Right atrium auricular region (tissue), 2 donors: Measurements from ENCODE around the gene GPR18. TPM values are rescaled to one million over a fixed set of nuclear protein-coding genes. Genes with fewer than 3 reads are reported as not detected.

Experiments
- DNase-seq: peaks from one replicate; pipeline ENCODE4 v3.0.0-alpha.2; 2019; ENCODE audit warnings: low spot score
- H3K27ac ChIP-seq, 2 donors: fragments of 200-600 bp; sonication (generic); 1 replicate in 1 of 2; 2 replicates in 1 of 2; pipeline ENCODE4 v1.5.1; 2016 to 2019
- H3K27me3 ChIP-seq, 2 donors: fragments of 200-600 bp; sonication (generic); one replicate each; pipeline versions ENCODE4 v1.5.1 to v1.6.0; 2017 to 2019
- H3K36me3 ChIP-seq: fragments of 200-600 bp; sonication (generic); one replicate; pipeline ENCODE4 v1.5.1; 2016
- H3K4me1 ChIP-seq, 2 donors: fragments of 200-600 bp; sonication (generic); one replicate each; pipeline versions ENCODE4 v1.5.1 to v1.6.0; 2017 to 2019
- H3K4me3 ChIP-seq, 2 donors: fragments of 200-600 bp; sonication (generic); 1 replicate in 1 of 2; 2 replicates in 1 of 2; pipeline ENCODE4 v1.5.1; 2017 to 2019; ENCODE audit warnings: mild to moderate bottlenecking in 1 of 2, moderate library complexity in 1 of 2
- H3K9me3 ChIP-seq, 2 donors: fragments of 200-600 bp; sonication (generic); one replicate each; pipeline ENCODE4 v1.5.1; 2019
- total RNA-seq, 2 donors: library from RNA; depleted of rRNA; stranded (reverse); fragments of >200 nt; gene quantifications; one replicate each; pipeline ENCODE4 v1.1.0, GENCODE V29; 2016
- TF ChIP-seq, protein P1 (sequence below), 2 donors: fragments of 200-600 bp; sonication (generic); IDR thresholded peaks; one replicate each; pipeline ENCODE4 v1.5.1; 2019; ENCODE audit warnings: antibody characterized with exemption in 2 of 2

GPR18 gene
- total RNA-seq, 2 donors from 2014 or later: 0.28 TPM; not detected in 1

DNA sequence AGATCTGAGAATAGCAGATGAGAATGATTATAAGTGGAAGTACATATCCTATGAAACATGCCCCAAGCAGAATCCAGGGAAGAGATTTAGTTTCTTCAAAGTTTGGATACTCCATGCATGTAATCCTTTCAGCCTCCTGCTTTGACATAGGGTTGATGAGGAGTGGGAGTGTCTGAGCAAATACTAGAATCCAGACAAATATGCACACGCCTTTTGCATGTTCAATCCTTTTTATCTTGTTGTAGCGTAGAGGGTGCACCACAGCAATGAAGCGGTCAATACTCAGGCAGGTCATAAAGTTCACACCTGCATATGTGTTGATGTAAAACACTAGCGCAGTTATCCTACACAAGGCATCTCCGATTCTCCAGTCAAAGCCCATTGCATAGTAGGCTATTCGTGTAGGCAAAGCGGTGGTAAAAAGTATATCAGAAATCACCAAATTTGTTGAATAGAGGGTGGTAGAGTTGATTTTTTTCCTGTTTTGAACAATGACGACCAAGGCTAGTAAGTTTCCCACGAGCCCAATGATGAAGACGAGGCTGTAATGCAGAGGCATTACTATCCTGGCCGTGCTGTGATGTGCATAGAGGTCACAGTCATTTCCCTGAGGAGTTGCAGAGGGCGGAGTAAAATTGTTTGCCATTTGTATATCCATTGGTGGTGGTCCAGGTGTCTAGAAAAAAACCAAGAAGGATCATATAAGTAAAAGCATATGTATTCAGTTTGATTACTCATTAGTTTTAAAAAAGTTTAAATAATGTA lies 37.5 kb upstream of the GPR18 start:
- no peak overlapping the region for H3K4me3 ChIP-seq
- no peak for DNase-seq
- H3K27ac ChIP-seq: no peak overlapping the region
- H3K9me3 ChIP-seq: no peaks in the 10 kb centered on the region
- no peaks in the 10 kb centered on the region for H3K4me1 ChIP-seq
- H3K36me3 ChIP-seq: peaks cover 10% of the 10 kb centered on the region
- TF ChIP-seq, protein P1, sequence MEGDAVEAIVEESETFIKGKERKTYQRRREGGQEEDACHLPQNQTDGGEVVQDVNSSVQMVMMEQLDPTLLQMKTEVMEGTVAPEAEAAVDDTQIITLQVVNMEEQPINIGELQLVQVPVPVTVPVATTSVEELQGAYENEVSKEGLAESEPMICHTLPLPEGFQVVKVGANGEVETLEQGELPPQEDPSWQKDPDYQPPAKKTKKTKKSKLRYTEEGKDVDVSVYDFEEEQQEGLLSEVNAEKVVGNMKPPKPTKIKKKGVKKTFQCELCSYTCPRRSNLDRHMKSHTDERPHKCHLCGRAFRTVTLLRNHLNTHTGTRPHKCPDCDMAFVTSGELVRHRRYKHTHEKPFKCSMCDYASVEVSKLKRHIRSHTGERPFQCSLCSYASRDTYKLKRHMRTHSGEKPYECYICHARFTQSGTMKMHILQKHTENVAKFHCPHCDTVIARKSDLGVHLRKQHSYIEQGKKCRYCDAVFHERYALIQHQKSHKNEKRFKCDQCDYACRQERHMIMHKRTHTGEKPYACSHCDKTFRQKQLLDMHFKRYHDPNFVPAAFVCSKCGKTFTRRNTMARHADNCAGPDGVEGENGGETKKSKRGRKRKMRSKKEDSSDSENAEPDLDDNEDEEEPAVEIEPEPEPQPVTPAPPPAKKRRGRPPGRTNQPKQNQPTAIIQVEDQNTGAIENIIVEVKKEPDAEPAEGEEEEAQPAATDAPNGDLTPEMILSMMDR (IDR thresholded peaks at IDR 0.05): no peak
- no peaks in the 10 kb centered on the region for H3K27me3 ChIP-seq

- Histone ChIP-seq H3K27me3 (no peaks in the 10 kb centered on the region), H3K9me3 (no peaks in the 10 kb centered on the region), H3K36me3 (peaks cover 10% of the 10 kb centered on the region), H3K27ac (no peak overlapping the region), H3K4me1 (no peaks in the 10 kb centered on the region), H3K4me3 (no peak overlapping the region)
- DNase-seq: no peak
- TF ChIP-seq, protein P1 (IDR thresholded peaks at IDR 0.05): no peak
Measured at GRCh38 chr13:99294958-99295357, 36.8 kb upstream of the GPR18 start.

- H3K4me1 ChIP-seq: no peaks in the 10 kb centered on the region
- H3K4me3 ChIP-seq: no peak overlapping the region
Measured at GRCh38 chr13:99294198-99294597, 36.0 kb upstream of the GPR18 start.

DNA sequence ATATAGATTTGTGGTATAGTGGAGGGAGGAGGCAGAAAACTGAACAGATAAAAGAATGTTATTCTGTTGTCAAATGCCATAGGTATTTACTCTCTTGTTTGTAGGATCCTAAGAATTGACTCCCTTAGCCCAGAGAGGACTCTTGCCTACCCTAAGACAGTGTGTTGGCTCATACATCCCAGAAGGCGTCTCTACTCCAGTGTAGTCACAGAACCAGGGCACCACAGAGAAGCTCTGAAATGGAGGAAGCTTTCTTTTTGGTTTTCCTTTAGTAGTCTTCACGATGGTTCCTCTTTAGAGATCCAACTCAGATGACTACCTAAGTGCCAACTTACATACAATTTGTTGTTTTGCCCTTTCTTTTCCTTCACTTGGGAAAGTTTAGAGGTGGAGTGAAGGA lies 35.0 kb upstream of the GPR18 start:
- H3K27me3 ChIP-seq: no peaks in the 10 kb centered on the region
- no peak overlapping the region for H3K4me3 ChIP-seq
- H3K27ac ChIP-seq: no peak overlapping the region
- peaks cover 10% of the 10 kb centered on the region for H3K36me3 ChIP-seq
- no peaks in the 10 kb centered on the region for H3K9me3 ChIP-seq
- peaks cover 0 to 5% of the 10 kb centered on the region in 2 donors for H3K4me1 ChIP-seq
- TF ChIP-seq, protein P1 (IDR thresholded peaks at IDR 0.05): no peak
- no peak for DNase-seq

More at GRCh38 chr13:99294198-99294597, 36.0 kb upstream of the GPR18 start:
- TF ChIP-seq, protein P1 (IDR thresholded peaks at IDR 0.05): no peak
- DNase-seq: no peak
- Histone ChIP-seq H3K27me3 (no peaks in the 10 kb centered on the region), H3K9me3 (no peaks in the 10 kb centered on the region), H3K36me3 (peaks cover 10% of the 10 kb centered on the region), H3K27ac (no peak overlapping the region)

- Histone ChIP-seq H3K36me3 (peaks cover 10% of the 10 kb centered on the region), H3K4me3 (no peak overlapping the region), H3K4me1 (peaks cover 0 to 25% of the 10 kb centered on the region in 2 donors), H3K9me3 (no peaks in the 10 kb centered on the region), H3K27ac (no peak overlapping the region), H3K27me3 (no peaks in the 10 kb centered on the region)
- no peak for DNase-seq
- TF ChIP-seq, protein P1 (IDR thresholded peaks at IDR 0.05): no peak
Measured at GRCh38 chr13:99290894-99291293, 32.7 kb upstream of the GPR18 start.
